Endometrial microvascular endothelial cells (primary cell): ENCODE results near the gene NIT1. TPM values are rescaled to one million over a fixed set of nuclear protein-coding genes. Genes with fewer than 3 reads are reported as not detected.

Source experiments
- in situ Hi-C: cut with HindIII; loops from 2 replicates; pipeline ENCODE4 v1.10.0; 2017; ENCODE audit warnings: low sequenced_read_pairs, low pct_unique_long_range_greater_than_20kb; ENCODE audit errors: inconsistent ontology term
- total RNA-seq: library from RNA; depleted of rRNA; stranded (reverse); fragments of >200 nt; gene quantifications from one replicate; pipeline ENCODE4 v1.2.3, GENCODE V29; 2015; ENCODE audit errors: inconsistent ontology term

The NIT1 gene
- total RNA-seq, 1 donor from 2014 or later = 31.9 TPM

DNA sequence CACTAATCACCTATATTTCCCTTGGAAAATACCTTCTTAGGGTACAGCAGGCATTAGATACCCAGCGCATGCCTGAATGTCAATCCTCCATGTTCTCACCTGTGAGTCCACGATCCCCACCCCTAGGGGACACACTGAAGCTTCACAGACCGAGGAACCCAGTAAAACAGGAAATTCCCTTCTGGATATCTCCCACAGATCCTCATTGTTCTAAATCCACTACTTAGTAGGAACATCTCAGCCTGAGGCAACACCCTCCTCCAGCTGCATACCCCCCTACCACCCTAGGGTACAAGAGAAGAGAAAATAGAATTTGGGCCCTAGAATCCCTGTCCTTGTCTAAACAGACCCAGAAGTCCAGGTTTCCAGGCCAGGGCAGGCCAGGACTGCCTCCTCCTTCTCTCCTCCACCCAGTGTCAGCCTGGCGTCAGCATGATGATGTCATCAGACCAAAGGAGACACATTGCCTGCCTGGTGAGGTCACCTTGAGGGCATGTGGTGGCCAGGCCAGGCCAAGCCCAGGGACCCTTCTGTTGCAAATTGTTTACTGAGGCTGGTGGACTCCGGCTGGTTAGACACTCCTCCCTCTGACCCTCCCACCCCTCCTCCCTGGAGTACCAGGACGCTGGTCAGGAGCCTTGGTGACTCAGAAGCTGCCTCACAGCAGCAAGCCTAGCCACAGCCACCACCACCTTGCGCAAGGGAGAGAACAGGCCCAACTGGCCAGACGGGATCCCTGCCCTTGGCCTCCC, 34.7 kb upstream of the NIT1 start:
- in situ Hi-C loops = no loop called here

DNA sequence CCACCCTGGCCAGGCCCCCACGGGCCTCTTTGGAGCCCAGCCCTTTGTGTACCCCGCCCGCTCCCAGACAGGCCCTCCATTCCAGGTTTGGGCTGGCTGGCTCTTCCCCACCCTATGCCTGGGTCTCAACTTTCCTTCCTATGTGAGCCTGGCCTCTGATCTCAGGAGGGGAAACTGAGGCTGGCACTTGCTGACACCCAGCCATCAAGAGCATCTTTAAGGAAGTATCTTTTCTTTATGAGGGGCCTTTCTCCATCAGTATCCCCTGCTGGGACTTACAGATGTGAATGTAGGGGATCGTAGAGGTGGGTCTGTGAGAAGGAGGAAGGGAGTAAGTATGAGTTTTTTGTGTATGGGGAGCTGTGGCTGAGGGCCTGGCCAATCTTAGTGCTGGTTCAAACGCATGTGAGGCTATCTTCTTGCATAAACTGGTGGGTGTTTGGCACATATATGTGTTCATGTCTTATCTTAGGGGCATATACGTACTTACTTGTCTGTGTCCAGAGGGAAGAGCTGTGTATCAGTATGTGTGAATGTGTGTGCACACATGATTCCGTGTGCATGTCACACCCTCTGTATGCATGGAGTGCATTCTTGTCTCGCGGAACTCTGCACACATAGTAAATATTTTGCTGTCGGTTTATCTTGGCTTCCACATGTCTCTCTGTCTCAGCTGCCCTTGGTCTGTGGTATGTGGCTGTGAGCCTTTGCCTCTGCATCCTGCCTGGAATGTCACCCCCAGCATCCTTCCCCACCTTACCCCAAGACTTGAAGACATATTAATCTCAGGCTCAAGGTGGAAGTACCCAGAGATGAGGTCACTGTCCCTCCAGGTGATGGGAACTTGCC, 33.9 kb upstream of the NIT1 start:
- in situ Hi-C loops = no loop called here

DNA sequence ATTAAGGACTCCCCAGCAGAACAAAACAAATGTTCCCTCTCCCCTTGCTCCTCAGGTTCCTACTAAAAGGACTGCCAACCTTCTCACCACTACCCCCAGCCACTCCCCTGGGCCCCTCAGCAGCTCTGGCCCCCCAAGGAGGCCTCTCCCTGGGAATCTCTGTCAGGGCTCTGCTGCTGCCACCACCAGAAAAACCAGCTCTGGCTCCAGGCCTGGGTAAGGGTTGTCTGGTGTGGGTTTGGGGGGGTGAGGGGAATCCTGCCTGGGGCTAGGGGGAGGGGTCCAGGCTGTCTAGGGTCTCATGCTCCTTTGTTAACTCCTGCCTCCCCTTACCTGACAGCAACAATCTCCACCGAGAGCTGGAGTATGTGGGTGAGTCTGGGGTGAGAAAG, 33.3 kb upstream of the NIT1 start:
- in situ Hi-C loops = no loop called here

DNA sequence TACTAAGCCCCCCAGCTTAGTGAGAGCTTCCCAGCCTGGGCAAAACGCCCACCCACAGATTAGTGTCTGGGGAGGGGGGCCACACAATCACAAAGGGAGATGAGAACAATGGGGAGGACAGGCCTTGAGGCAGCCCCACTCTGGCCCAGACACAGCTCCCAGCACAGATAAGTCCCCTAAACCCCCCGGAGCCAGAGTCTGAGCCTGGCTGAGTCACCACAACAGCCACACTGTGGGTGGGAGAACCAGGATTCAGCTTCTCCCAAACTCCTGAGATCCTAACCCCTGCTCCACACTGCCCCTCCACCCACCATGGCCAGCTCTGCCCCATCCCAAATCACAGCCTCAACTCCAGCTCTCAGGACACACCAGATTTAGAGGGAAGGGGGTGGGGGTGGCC, 32.7 kb upstream of the NIT1 start:
- in situ Hi-C loops = no loop called here

DNA sequence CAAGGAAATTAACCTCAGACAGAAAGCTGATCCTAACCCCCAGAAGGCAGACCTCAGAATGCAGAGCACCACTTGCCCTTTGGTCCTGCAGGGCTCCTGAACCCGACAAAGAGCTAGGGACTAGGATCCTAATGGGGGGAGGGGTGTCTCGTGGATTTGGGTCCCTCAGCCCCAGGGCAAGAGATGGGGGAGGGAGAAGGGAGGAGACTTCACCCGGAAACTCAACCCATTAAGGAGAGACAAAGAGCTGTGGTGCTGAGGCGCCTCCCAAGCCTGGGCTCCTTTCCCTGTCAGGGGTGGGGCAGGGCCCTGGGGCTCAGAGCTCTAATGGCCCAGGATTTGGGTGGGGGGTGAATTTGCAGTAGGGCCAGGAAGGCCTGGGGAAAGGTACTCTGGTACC, 31.4 kb upstream of the NIT1 start:
- in situ Hi-C loops = no loop called here

DNA sequence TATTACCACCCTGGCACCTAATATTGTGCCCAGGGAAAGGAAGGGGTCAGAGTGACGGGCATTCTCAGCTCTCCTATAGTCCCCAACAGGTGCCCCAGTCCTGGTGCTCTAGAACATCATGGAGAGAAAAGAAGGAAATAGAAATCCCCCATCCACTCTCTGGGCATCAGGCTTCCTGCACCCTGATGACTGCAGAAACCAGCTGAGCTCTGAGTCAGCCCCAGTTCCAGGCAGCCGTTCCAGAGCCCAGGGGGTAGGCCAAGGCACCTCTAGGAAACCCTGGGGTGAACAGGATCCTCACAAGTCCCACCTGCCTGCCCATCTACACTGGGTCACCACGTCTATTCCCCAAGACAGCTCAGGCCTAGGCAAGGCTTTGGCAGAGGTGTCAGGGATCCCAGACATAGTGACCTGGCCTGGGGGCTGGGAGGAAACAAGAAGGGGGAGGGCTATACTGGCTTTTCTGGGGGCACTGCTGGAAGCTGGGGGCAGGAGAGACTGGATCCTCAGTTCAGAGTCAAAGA, 29.3 kb upstream of the NIT1 start:
- in situ Hi-C loops = no loop called here

DNA sequence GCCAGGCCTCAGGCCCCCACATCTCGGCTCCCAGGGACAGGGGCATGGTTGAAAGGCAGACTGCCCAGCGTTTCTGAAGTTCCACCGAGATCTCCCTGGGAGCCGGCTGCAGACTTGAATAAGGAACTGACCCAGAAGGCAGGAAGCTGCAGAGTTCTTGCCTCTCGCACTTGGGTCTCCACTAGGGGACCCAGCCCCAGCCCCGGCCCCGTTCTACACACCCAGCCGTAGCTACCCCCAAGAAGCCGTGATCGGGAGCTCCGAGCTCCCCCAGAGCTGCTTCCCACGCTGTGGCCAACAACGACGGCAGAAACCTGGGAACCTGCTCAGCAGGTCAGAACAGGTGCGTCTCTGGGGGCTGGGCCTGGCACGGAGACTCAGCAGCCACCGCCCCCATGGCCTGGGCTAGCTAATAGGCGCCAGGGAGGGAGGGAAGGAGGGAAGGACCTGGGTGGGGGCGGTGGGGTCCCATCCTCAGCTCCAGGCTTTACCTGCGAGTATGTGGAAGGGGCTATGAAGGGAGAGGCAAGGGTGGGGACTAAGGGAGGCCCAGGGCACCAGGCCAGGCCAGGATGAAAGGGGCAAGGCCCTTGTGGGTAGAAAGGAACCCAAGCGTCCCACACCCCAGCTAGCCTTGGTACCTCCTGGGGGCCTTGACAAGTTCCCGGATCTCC, 28.5 kb upstream of the NIT1 start, which contains the start of gene NECTIN4:
Gene NECTIN4 (minus strand): TSS at position 308 of the 674 bp plus-strand sequence. CDS start 262 bp downstream, at position 46.
- in situ Hi-C loops = no loop called here

DNA sequence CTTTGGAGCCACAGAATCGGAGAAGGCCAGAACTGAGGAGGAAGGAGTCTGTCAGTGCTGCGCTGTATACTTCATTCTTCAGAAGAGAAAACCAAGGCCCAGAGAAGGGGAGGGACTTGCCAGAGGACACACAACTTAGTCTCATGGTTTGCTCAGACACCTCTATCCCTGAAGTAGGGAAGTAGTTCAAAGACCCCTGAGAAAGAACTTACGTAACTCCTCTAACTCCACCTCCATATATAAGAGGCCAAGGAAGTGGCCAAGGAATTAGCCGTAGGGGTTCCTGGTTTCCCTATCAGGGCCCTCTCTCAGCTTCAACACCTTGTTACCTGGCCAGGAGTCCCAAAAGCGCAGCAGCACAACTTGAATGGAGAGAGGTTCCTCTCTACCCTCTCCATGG, 28.0 kb upstream of the NIT1 start:
- in situ Hi-C loops = loop anchor here (10.0 kb wide), 1 partner anchor 45 kb away; the partner anchor contains the start of gene USF1

DNA sequence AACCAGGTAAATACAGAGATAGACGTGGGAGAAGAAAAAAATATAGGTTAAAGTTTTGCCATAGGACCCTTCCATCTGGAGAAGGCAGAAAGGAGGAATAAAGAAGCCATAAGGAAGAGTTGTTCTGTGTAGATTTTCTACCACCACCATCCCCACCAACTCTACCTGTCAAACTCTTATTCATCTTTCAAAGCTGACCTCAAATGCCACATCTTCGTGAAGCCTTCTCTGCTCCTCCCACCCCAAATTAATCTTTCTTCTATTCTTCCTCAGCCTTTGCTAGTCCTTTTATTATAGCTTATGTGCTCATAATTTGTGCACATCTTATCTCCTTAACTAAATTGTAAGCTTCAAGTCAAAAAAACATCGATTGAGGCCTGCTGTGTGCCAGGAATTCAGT, 27.3 kb upstream of the NIT1 start:
- in situ Hi-C loops = loop anchor here (10.0 kb wide), 1 partner anchor 46 kb away; the partner anchor contains the start of gene USF1

DNA sequence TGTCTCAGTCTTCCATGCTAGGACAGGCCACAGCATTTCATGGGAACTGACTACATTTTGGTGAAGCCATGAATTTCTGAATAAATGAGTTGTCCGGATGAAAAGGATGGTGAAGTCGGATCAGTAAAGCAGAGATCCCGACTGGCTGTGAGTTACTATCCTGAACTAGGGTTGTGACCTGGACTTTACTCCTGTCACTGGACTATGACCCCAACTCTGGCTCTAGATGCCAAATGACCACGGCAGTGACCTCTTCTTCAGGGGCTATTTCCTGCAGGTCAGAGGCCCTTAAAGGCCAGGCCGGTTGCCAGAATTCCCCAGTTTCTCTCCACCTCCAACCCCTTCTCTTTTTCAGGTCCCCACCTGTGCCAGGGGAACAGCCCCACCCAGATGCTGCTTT, 26.8 kb upstream of the NIT1 start:
- in situ Hi-C loops = loop anchor here (10.0 kb wide), 1 partner anchor 46 kb away; the partner anchor contains the start of gene USF1

DNA sequence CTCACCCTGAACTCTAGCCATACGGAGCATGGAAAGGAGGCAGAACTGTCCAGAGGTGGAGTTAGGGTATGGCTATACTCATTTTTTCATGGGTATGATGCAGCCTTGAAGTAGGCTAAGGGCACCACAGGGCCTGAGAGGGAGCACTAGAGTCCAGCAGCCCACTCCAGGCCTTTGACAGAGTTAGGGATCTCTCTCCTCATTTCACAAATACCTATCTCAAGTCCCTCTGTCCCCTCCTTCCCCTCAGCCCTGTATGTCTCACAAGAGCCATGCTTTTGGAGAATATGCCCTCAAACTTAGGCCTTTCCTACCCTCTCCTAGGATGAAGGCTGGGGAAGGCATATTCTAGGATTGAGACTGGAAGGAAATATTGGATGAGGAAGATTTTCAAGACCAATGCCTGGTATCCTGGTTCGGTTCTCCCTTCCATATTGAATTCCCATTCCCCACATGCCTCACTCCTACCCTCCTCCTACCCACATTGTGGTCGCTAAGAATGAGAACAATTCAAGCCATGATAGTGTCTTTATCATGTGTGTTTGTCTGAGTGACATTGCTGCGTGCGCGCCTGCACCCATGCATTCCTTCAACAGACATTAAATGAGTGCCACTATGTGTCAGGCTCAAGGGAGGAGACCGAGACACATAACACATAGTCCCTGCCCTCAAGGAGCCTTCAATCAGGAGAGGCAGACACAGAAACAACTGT, 26.0 kb upstream of the NIT1 start:
- in situ Hi-C loops = loop anchor here (10.0 kb wide), 1 partner anchor 47 kb away; the partner anchor contains the start of gene USF1

DNA sequence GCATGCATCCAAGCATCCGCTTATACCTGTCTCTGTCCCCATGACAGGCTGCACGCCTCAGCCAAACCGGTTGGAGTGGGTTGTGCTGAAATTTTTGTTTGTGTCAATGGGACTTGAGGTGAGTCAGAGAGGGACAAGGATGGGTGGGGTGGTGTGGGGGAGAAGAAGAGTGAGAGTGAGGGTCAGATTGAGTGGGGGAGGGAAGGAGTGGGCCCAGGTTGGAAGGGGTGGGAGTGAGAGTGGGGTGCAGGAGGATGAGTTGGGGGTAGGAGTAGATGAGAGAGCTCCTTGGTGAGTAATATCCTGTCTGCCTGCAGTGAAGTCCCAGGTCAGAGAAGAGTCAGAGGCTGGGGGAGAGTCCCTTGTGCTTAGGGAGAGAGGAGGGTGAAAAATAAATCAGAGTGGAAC, 25.3 kb upstream of the NIT1 start:
- in situ Hi-C loops = loop anchor here (10.0 kb wide), 1 partner anchor 48 kb away; the partner anchor contains the start of gene USF1

DNA sequence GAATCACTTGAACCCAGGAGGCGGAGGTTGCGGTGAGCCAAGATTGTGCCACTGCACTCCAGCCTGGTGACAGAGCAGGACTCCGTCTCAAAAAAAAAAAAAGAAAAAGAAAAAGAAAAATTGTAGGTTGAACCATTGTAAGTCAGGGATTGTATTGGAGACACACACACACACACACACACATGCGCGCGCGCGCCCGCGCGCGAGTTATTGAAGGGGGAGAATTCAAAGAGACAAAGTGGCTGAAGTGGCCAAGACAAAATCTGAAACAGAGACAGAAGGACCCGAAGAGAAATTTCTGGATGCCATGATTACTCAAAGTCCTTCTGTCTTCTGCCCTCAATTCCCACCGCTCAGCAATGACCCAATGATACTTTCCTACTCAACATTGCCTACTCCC, 23.4 kb upstream of the NIT1 start:
- in situ Hi-C loops = loop anchor here (10.0 kb wide), 1 partner anchor 50 kb away; the partner anchor contains the start of gene USF1

DNA sequence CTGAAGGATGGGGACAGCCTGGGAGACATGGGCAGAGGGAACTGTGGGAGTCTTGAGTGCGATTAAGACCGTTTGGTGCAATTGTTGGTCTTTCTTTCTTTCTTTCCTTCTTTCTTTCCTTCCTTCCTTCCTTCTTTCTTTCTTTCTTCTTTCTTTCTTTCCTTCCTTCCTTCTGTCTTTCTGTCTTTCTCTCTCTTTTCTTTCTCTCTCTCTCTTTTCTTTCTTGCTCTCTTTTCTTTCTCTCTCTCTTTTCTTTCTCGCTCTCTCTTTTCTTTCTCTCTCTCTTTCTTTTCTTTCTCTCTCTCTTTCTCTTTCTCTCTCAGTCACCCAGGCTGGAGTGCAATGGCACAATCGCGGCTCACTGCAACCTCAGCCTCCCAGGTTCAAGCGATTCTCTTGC, 22.7 kb upstream of the NIT1 start:
- in situ Hi-C loops = loop anchor here (10.0 kb wide), 1 partner anchor 50 kb away; the partner anchor contains the start of gene USF1

DNA sequence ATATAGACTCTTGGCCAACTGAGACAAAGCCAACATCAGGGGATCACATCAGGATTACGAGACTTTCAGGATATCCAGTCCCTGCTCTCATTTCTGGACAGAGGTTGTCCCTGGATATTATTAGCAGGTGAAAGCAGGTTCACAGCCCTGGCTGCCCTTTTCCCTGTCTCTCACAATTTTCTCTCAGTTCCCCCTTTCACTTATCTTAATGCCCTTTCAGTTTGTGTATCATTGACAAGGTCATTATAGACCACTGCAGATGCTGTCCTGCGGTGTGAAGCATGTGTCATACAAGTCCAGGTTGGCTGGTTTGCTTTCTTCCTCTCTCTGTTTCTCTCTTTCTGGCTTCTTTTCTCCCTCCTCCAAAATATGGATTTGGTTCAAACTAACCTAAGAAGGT, 21.9 kb upstream of the NIT1 start:
- in situ Hi-C loops = loop anchor here (10.0 kb wide), 1 partner anchor 51 kb away; the partner anchor contains the start of gene USF1

DNA sequence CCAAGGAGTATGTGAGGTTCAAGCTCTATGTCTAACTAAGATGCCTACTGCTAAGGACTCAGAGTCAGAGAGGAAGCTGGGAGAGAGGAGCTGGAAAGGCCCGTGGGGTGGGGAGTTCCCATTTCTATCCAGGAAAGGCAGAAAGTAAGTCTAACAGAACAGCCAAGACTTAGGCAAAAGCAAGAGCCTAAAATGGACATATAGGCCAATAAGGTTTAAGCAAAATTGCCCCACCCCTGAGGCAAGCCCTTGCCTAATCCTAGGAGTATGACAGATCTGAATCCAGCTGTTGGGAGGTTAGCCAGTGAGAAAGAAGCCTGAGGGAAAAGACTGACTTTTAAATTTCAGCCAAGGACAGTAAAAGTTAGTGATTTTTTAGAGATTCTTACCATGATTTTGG, 21.4 kb upstream of the NIT1 start:
- in situ Hi-C loops = loop anchor here (10.0 kb wide), 1 partner anchor 52 kb away; the partner anchor contains the start of gene USF1

DNA sequence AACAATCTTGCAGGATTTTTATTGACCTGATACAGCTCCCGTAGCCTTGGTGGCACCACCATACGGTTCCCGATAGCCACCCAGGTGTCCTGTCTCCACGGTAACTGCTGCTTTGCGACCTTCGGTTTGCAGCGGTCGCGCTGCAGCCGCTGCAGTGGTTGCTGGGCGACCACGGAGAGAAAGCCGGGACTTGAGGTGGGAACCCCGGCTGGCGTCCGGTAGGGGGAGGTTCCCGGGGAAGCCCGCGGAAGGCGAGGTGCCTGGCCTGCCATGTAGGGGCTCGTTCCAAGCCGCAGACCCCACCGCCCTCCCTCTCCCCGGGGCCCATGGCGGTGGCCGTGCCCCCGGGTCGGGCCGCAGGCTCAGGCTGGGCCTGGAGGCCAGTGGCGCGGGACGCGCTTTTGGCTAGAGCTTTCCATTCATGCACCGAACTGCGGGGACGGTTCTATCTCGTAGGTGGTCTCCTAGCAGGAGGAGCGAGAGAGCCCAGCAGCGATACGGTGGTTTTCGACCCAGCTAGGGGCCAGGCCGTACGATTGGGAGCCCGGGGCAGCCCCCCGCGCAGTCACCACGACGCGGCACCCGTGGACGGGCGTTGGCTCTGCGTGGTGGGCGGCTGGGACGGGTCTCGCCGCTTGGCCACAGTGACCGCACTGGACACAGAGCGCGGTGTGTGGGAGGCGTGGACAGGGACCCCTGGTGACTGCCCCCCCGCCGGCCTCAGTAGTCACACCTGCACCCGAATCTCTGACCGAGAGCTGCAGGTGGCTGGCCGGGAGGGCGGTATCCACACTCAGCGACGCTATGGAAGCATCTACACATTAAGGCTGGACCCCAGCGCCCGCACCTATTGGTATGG, 19.5 kb upstream of the NIT1 start, which contains the start of gene KLHDC9:
Gene KLHDC9 (plus strand): TSS at position 152 of the 859 bp plus-strand sequence. CDS start 175 bp downstream, at position 327.
- in situ Hi-C loops = loop anchor here (10.0 kb wide), 1 partner anchor 54 kb away; the partner anchor contains the start of gene USF1
